Nephron (organoid): ENCODE data around the gene MRNIP.
A peak's percentile ranks its signal among the peaks of the same experiment; 100 is the strongest.

Experiments used
- H3K27ac Mint-ChIP-seq, 3 experiments: 2 replicates each; pipeline ENCODE4 v1.8.0; 2020; ENCODE audit warnings: mixed read lengths in 3 of 3, mild to moderate bottlenecking in 2 of 3, moderate library complexity in 1 of 3
- H3K27me3 Mint-ChIP-seq: 2 replicates; pipeline ENCODE4 v1.8.0; 2021; ENCODE audit warnings: low read depth, mild to moderate bottlenecking, moderate library complexity, mixed read lengths
- H3K36me3 Mint-ChIP-seq: 2 replicates; pipeline ENCODE4 v1.8.0; 2020; ENCODE audit warnings: low read depth, mixed read lengths
- H3K4me1 Mint-ChIP-seq: 2 replicates; pipeline ENCODE4 v1.8.0; 2020; ENCODE audit warnings: mixed read lengths
- H3K4me3 Mint-ChIP-seq, 3 experiments: 2 replicates each; pipeline ENCODE4 v1.8.0; 2020; ENCODE audit warnings: mild to moderate bottlenecking in 3 of 3, mixed read lengths in 3 of 3, moderate library complexity in 2 of 3
- H3K9me3 Mint-ChIP-seq: 2 replicates; pipeline ENCODE4 v1.8.0; 2020; ENCODE audit warnings: mixed read lengths
- TF ChIP-seq, protein P1 (sequence below), 3 experiments: fragments of 200-600 bp; sonication (generic); IDR thresholded peaks; one replicate each; pipeline ENCODE4 v1.5.0; 2021; ENCODE audit warnings: antibody characterized with exemption in 3 of 3; ENCODE audit not compliant: unreplicated experiment in 3 of 3

Gene MRNIP

DNA sequence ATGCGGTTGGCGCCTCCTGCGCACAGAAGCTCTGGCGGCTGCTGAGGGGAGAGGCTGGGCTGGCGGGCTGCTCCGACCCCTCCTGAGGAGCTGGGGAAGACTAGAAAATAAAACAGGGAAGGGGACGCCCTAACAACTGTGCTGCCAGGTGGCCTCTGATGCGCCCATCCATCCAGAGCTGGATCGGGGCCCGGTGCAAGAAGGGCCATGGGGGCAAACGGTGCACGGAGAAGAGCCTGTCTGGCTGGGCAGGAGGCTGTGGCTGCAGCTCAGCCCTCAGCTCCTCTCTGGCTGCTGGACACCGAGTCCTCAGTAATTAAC, 21.0 kb upstream of the MRNIP start:
- Mint-ChIP-seq H3K9me3 (peaks cover 18% of the 10 kb centered on the region), H3K27ac (no peak overlapping the region), H3K4me3 (no peak overlapping the region), H3K4me1 (no peaks in the 10 kb centered on the region), H3K27me3 (no peaks in the 10 kb centered on the region), H3K36me3 (peaks cover 59% of the 10 kb centered on the region)
- TF ChIP-seq, protein P1, sequence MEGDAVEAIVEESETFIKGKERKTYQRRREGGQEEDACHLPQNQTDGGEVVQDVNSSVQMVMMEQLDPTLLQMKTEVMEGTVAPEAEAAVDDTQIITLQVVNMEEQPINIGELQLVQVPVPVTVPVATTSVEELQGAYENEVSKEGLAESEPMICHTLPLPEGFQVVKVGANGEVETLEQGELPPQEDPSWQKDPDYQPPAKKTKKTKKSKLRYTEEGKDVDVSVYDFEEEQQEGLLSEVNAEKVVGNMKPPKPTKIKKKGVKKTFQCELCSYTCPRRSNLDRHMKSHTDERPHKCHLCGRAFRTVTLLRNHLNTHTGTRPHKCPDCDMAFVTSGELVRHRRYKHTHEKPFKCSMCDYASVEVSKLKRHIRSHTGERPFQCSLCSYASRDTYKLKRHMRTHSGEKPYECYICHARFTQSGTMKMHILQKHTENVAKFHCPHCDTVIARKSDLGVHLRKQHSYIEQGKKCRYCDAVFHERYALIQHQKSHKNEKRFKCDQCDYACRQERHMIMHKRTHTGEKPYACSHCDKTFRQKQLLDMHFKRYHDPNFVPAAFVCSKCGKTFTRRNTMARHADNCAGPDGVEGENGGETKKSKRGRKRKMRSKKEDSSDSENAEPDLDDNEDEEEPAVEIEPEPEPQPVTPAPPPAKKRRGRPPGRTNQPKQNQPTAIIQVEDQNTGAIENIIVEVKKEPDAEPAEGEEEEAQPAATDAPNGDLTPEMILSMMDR (IDR thresholded peaks at IDR 0.05; ENCODE audit: unreplicated experiment in 3 of 3), result no peak

DNA sequence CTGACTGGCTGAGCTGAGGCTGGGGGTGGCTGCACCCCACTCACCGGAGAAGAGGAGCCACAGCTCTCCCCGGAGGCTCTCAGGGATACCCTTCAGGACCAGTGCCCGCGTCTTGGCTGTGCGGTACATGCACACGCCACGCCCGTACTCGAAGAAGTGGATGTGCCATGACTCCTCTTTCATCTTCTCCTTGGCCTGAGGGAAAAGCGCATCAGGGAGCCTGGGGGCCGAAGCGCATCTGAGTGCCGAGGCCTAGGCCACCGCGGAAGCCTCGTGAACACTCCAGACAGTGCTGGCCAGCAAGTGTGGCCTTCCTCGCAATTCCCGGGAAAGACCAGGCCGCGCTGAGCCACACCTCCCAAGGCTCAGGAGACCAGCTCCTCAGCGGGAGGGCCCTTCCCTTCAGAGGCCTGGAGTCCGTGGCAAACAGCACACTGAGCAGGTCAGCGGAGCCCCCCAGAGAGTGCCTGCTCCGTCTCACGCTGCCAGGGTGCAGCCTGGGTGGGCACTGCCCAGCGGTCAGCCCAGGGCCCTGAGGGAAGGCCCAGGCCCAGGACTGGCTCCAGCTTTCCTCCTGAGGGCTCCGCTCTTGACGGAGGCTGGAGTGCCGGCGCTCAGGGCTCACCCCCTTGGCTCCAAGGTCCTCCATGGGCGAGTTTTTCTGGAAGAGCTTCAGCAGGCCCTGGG, 20.5 kb upstream of the MRNIP start:
- Mint-ChIP-seq H3K4me1 (no peaks in the 10 kb centered on the region), H3K9me3 (peaks cover 13% of the 10 kb centered on the region)
- TF ChIP-seq, protein P1 (IDR thresholded peaks at IDR 0.05; ENCODE audit: unreplicated experiment in 3 of 3), result no peak

DNA sequence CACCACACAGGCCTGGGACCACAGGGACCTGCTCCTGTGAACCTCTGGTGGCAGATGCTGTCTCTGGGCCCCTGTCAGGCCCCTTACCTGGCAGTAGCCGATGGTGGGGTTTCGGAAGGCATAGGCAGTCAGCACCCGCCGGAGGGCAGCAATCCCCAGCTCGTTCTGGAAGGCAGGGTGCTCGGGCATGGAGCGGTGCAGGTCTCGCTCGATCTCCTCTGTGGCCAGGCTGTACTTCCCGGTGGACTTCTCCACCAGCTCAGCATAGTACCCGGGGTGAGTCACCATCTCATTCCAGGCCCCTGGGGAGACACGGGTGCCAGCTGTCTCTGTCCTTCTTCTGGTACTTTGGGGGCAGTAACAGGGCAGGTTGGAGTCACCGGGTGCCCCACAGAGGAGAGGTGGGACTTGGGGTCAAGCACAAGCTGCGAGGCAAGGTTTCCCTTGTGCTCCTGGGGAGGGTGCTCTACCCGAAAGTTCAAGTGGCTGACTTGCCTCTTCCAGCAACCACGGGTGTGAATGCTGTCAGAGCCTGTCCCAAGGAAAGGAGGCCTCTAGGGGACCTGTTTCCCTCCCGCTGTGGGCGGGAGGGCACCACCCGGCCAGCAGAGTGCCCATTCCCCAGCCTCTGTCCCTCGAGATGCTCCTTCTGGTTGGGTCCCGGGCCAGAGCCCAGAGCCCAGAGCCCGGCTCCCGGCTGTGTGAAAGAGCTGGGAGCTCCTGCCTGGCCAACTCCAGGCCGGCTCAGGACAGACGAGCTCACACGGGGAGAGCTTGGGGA, 19.8 kb upstream of the MRNIP start:
- H3K27me3 Mint-ChIP-seq, result no peaks in the 10 kb centered on the region
- peaks cover 47% of the 10 kb centered on the region for H3K36me3 Mint-ChIP-seq
- H3K4me1 Mint-ChIP-seq, result no peaks in the 10 kb centered on the region
- H3K4me3 Mint-ChIP-seq, result no peak overlapping the region
- peaks cover 6% of the 10 kb centered on the region for H3K9me3 Mint-ChIP-seq
- TF ChIP-seq, protein P1 (IDR thresholded peaks at IDR 0.05; ENCODE audit: unreplicated experiment in 3 of 3), result no peak
- H3K27ac Mint-ChIP-seq, result no peak overlapping the region

More for the DNA sequence above, 20.5 kb upstream of the MRNIP start:
- H3K27ac Mint-ChIP-seq, result no peak overlapping the region
- H3K27me3 Mint-ChIP-seq, result no peaks in the 10 kb centered on the region
- H3K36me3 Mint-ChIP-seq, result peaks cover 54% of the 10 kb centered on the region
- no peak overlapping the region for H3K4me3 Mint-ChIP-seq

DNA sequence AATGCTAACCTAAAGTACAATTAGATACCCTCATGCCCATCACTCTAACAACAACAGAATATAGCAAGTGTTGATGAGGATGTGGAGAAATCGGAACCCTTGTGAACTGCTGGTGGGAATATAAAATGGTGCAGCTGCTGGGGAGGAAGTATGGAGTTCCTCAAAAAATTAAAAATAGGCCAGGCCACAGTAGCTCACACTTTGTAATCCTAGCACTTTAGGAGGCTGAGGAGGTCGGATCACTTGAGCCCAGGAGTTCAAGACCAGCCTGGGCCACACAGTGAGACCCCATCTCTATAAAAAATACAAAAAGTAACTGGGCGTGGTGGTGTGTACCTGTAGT, 18.0 kb upstream of the MRNIP start:
- Mint-ChIP-seq H3K27ac (no peak overlapping the region), H3K27me3 (no peaks in the 10 kb centered on the region), H3K9me3 (no peaks in the 10 kb centered on the region), H3K4me3 (no peak overlapping the region), H3K4me1 (no peaks in the 10 kb centered on the region), H3K36me3 (peaks cover 32% of the 10 kb centered on the region)
- TF ChIP-seq, protein P1 (IDR thresholded peaks at IDR 0.05; ENCODE audit: unreplicated experiment in 3 of 3), result no peak

DNA sequence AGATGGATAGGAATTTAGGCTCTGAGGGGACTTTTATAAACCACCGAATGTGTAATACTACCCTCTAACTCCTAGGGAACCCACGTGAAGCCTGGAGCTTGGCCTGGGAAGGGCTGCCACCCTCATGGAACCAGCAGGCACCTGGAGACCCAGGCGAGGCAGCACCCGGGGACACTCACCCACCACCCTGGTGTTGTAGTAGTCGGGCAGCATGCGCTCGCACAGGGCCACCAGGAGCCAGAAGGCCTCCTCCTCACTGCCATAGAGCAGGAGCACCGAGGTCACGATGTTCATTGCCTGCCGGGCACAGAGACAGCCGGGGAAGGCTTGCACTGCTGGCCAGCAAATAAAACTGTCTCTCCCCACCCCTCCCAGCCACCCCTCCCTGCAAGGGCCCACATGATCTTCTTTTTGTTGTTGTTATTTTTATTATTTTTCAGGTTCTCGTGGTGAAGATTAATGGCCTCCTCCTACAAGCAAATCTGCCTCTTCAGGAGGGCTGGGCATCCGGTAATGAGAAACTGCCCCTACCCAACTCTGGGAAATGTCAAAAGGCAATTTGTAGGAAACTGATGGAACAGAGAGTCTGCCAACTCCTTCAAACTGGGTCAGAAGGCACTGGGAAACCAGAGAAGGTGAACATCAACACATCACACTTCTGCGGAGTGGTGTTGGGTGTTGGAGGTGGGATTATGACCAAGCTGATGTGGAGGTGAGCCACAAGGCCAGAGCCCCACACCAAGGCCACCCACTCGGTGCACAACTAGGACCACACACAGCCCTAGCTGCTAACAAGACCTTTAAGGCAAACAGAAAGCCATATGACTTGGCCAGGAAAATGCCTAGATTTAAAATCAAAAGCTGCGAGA, 17.4 kb upstream of the MRNIP start:
- Mint-ChIP-seq H3K4me3 (no peak overlapping the region), H3K4me1 (peaks cover 5% of the 10 kb centered on the region), H3K9me3 (no peaks in the 10 kb centered on the region), H3K27ac (peak overlapping the region in 1 of 3 experiments; percentile 67), H3K27me3 (no peaks in the 10 kb centered on the region), H3K36me3 (peaks cover 31% of the 10 kb centered on the region)
- TF ChIP-seq, protein P1 (IDR thresholded peaks at IDR 0.05; ENCODE audit: unreplicated experiment in 3 of 3), result no peak
